HAP-1 (cell line): ENCODE data around the gene KCNAB2.

Experiments used
- DNase-seq, 2 experiments: peaks; one replicate each; pipeline ENCODE4 v3.0.0-alpha.2; 2016 to 2020; ENCODE audit warnings: low spot score in 2 of 2
- H3K27me3 ChIP-seq: fragments of 250-450 bp; sonication (Bioruptor Pico); 2 replicates; pipeline ENCODE4 v1.5.1; 2020; ENCODE audit warnings: low read depth, mild to moderate bottlenecking, moderate library complexity
- H3K36me3 ChIP-seq: fragments of 250-450 bp; sonication (Bioruptor Pico); replicated peaks from 2 replicates; pipeline ENCODE4 v1.5.1; 2020; ENCODE audit warnings: mild to moderate bottlenecking
- H3K4me1 ChIP-seq: fragments of 250-450 bp; sonication (Bioruptor Pico); 2 replicates; pipeline ENCODE4 v1.5.1; 2020; ENCODE audit warnings: mild to moderate bottlenecking
- H3K4me3 ChIP-seq: fragments of 250-450 bp; sonication (Bioruptor Pico); 2 replicates; pipeline ENCODE4 v1.5.1; 2020; ENCODE audit warnings: mild to moderate bottlenecking, moderate library complexity
- H3K9me3 ChIP-seq: fragments of 250-450 bp; sonication (Bioruptor Pico); 2 replicates; pipeline ENCODE4 v1.5.1; 2020; ENCODE audit warnings: mild to moderate bottlenecking, moderate library complexity
- in situ Hi-C: fragments of 300-500 bp; cut with MboI; formaldehyde crosslinking; loops from 3 replicates; pipeline ENCODE4 v1.14.3; 2020; ENCODE audit warnings: low sequenced_read_pairs, inconsistent platforms, mixed read lengths

Gene KCNAB2

GRCh38 chr1:6090996-6091822 is 45.5 kb downstream of the KCNAB2 start:
- DNase-seq: no peak
- no peaks in the 10 kb centered on the region for H3K36me3 ChIP-seq
- no peaks in the 10 kb centered on the region for H3K9me3 ChIP-seq
- H3K27me3 ChIP-seq: no peaks in the 10 kb centered on the region
- H3K4me3 ChIP-seq: no peak overlapping the region
- in situ Hi-C loops: no loop called here
- H3K4me1 ChIP-seq: no peaks in the 10 kb centered on the region

GRCh38 chr1:6091823-6092109 is 46.1 kb downstream of the KCNAB2 start:
- no peak overlapping the region for H3K4me3 ChIP-seq
- no peaks in the 10 kb centered on the region for H3K27me3 ChIP-seq
- H3K36me3 ChIP-seq: no peaks in the 10 kb centered on the region
- no peaks in the 10 kb centered on the region for H3K4me1 ChIP-seq
- H3K9me3 ChIP-seq: no peaks in the 10 kb centered on the region
- no peak for DNase-seq
- in situ Hi-C loops: no loop called here

GRCh38 chr1:6092211-6092610 is 46.5 kb downstream of the KCNAB2 start:
- H3K4me3 ChIP-seq: no peak overlapping the region
- no peaks in the 10 kb centered on the region for H3K9me3 ChIP-seq
- DNase-seq: no peak
- in situ Hi-C loops: no loop called here
- H3K27me3 ChIP-seq: no peaks in the 10 kb centered on the region
- no peaks in the 10 kb centered on the region for H3K4me1 ChIP-seq
- no peaks in the 10 kb centered on the region for H3K36me3 ChIP-seq

- no peaks in the 10 kb centered on the region for H3K9me3 ChIP-seq
These were observed 47.4 kb downstream of the KCNAB2 start for GRCh38 chr1:6093071-6093470.

GRCh38 chr1:6093611-6094010 is 47.9 kb downstream of the KCNAB2 start:
- H3K27me3 ChIP-seq: no peaks in the 10 kb centered on the region
- in situ Hi-C loops: no loop called here
- H3K36me3 ChIP-seq: no peaks in the 10 kb centered on the region
- H3K9me3 ChIP-seq: no peaks in the 10 kb centered on the region
- no peaks in the 10 kb centered on the region for H3K4me1 ChIP-seq
- no peak for DNase-seq
- H3K4me3 ChIP-seq: no peak overlapping the region

More at GRCh38 chr1:6093071-6093470, 47.4 kb downstream of the KCNAB2 start:
- in situ Hi-C loops: no loop called here
- Histone ChIP-seq H3K4me3 (no peak overlapping the region), H3K27me3 (no peaks in the 10 kb centered on the region), H3K4me1 (no peaks in the 10 kb centered on the region), H3K36me3 (no peaks in the 10 kb centered on the region)
- DNase-seq: no peak

- in situ Hi-C loops: no loop called here
- Histone ChIP-seq H3K4me3 (no peak overlapping the region), H3K36me3 (no peaks in the 10 kb centered on the region), H3K4me1 (no peaks in the 10 kb centered on the region), H3K9me3 (no peaks in the 10 kb centered on the region), H3K27me3 (no peaks in the 10 kb centered on the region)
- no peak for DNase-seq
These were observed 48.6 kb downstream of the KCNAB2 start for GRCh38 chr1:6094246-6094645.

GRCh38 chr1:6094801-6095505 is 49.3 kb downstream of the KCNAB2 start:
- in situ Hi-C loops: no loop called here
- no peaks in the 10 kb centered on the region for H3K9me3 ChIP-seq

GRCh38 chr1:6095511-6096242 is 50.0 kb downstream of the KCNAB2 start:
- Histone ChIP-seq H3K4me3 (no peak overlapping the region), H3K9me3 (no peaks in the 10 kb centered on the region), H3K27me3 (no peaks in the 10 kb centered on the region), H3K4me1 (no peaks in the 10 kb centered on the region), H3K36me3 (no peaks in the 10 kb centered on the region)
- in situ Hi-C loops: no loop called here
- DNase-seq: no peak

More at GRCh38 chr1:6094801-6095505, 49.3 kb downstream of the KCNAB2 start:
- no peak overlapping the region for H3K4me3 ChIP-seq
- no peaks in the 10 kb centered on the region for H3K36me3 ChIP-seq
- H3K4me1 ChIP-seq: no peaks in the 10 kb centered on the region
- no peaks in the 10 kb centered on the region for H3K27me3 ChIP-seq
- no peak for DNase-seq

- DNase-seq: no peak
- no peak overlapping the region for H3K4me3 ChIP-seq
- H3K27me3 ChIP-seq: no peaks in the 10 kb centered on the region
- H3K9me3 ChIP-seq: no peaks in the 10 kb centered on the region
- in situ Hi-C loops: no loop called here
- H3K36me3 ChIP-seq: no peaks in the 10 kb centered on the region
- no peaks in the 10 kb centered on the region for H3K4me1 ChIP-seq
These were observed 50.8 kb downstream of the KCNAB2 start for GRCh38 chr1:6096243-6097116.

- in situ Hi-C loops: no loop called here
- Histone ChIP-seq H3K4me1 (no peaks in the 10 kb centered on the region), H3K36me3 (no peaks in the 10 kb centered on the region), H3K9me3 (no peaks in the 10 kb centered on the region), H3K27me3 (no peaks in the 10 kb centered on the region), H3K4me3 (no peak overlapping the region)
- no peak for DNase-seq
These were observed 51.5 kb downstream of the KCNAB2 start for GRCh38 chr1:6097117-6097595.

- H3K27me3 ChIP-seq: no peaks in the 10 kb centered on the region
- H3K9me3 ChIP-seq: no peaks in the 10 kb centered on the region
- no peaks in the 10 kb centered on the region for H3K4me1 ChIP-seq
- DNase-seq: no peak
- H3K4me3 ChIP-seq: no peak overlapping the region
- H3K36me3 ChIP-seq: no peaks in the 10 kb centered on the region
- in situ Hi-C loops: no loop called here
These were observed 52.1 kb downstream of the KCNAB2 start for GRCh38 chr1:6097824-6098223.

- DNase-seq: no peak
- Histone ChIP-seq H3K4me1 (no peaks in the 10 kb centered on the region), H3K9me3 (no peaks in the 10 kb centered on the region), H3K4me3 (no peak overlapping the region), H3K27me3 (no peaks in the 10 kb centered on the region), H3K36me3 (no peaks in the 10 kb centered on the region)
- in situ Hi-C loops: no loop called here
These were observed 52.9 kb downstream of the KCNAB2 start for GRCh38 chr1:6098303-6099215.
